Adipocyte (in vitro differentiated cells): Measurements from ENCODE around the gene SLC7A5.
"Not testable (repeated sequence)": the region's sequence is repeated elsewhere in the genome, so short reads cannot be mapped to it uniquely, and the experiment has no call there.

Experiments
- DNase-seq: peaks from one replicate; pipeline ENCODE4 v3.0.0-alpha.2; 2015; ENCODE audit warnings: low read depth
- H3K27me3 ChIP-seq: replicated peaks from 2 replicates; pipeline ENCODE4 v1.7.0; 2013; ENCODE audit warnings: mild to moderate bottlenecking, low read length, moderate library complexity; ENCODE audit not compliant: control insufficient read depth, insufficient read depth
- H3K36me3 ChIP-seq: 2 replicates; pipeline ENCODE4 v1.7.0; 2013; ENCODE audit warnings: low read length, mild to moderate bottlenecking, moderate library complexity; ENCODE audit not compliant: control insufficient read depth, insufficient read depth, severe bottlenecking
- H3K4me1 ChIP-seq: 2 replicates; pipeline ENCODE4 v1.7.0; 2013; ENCODE audit warnings: mild to moderate bottlenecking, low read length, moderate library complexity; ENCODE audit not compliant: control insufficient read depth, insufficient read depth
- H3K4me3 ChIP-seq: 2 replicates; pipeline ENCODE4 v1.7.0; 2013; ENCODE audit warnings: mild to moderate bottlenecking, low read length, moderate library complexity
- H3K9ac ChIP-seq: 2 replicates; pipeline ENCODE4 v1.7.0; 2013; ENCODE audit warnings: mild to moderate bottlenecking, low read length, moderate library complexity
- H3K9me3 ChIP-seq: 2 replicates; pipeline ENCODE4 v1.7.0; 2013; ENCODE audit warnings: mild to moderate bottlenecking, low read length, moderate library complexity; ENCODE audit not compliant: control insufficient read depth

The SLC7A5 gene

GRCh38 chr16:87819282-87819681 is 50.0 kb downstream of the SLC7A5 start:
- Histone ChIP-seq H3K4me3 (no peak overlapping the region), H3K9me3 (peaks cover 31% of the 10 kb centered on the region), H3K36me3 (no peaks in the 10 kb centered on the region), H3K27me3 (peaks cover 17% of the 10 kb centered on the region), H3K4me1 (no peaks in the 10 kb centered on the region), H3K9ac (no peak overlapping the region)
- no peak for DNase-seq

GRCh38 chr16:87818533-87819161 is 50.7 kb downstream of the SLC7A5 start:
- Histone ChIP-seq H3K9me3 (peaks cover 31% of the 10 kb centered on the region), H3K4me1 (no peaks in the 10 kb centered on the region), H3K4me3 (no peak overlapping the region), H3K9ac (no peak overlapping the region), H3K36me3 (no peaks in the 10 kb centered on the region), H3K27me3 (peaks cover 17% of the 10 kb centered on the region)
- DNase-seq, result no peak

GRCh38 chr16:87817910-87818309 is 51.4 kb downstream of the SLC7A5 start:
- Histone ChIP-seq H3K27me3 (peaks cover 17% of the 10 kb centered on the region), H3K4me1 (no peaks in the 10 kb centered on the region), H3K9me3 (peaks cover 31% of the 10 kb centered on the region), H3K36me3 (no peaks in the 10 kb centered on the region), H3K9ac (no peak overlapping the region), H3K4me3 (no peak overlapping the region)
- no peak for DNase-seq

GRCh38 chr16:87817370-87817769 is 51.9 kb downstream of the SLC7A5 start:
- H3K9me3 ChIP-seq, result peaks cover 31% of the 10 kb centered on the region
- not testable (repeated sequence) for DNase-seq, H3K4me3 ChIP-seq, H3K4me1 ChIP-seq, H3K9ac ChIP-seq, H3K36me3 ChIP-seq
- peaks cover 20% of the 10 kb centered on the region for H3K27me3 ChIP-seq

- H3K4me3 ChIP-seq, result no peak overlapping the region
- H3K27me3 ChIP-seq, result peaks cover 22% of the 10 kb centered on the region
- no peaks in the 10 kb centered on the region for H3K4me1 ChIP-seq
- DNase-seq, result no peak
- H3K36me3 ChIP-seq, result no peaks in the 10 kb centered on the region
- peaks cover 31% of the 10 kb centered on the region for H3K9me3 ChIP-seq
- no peak overlapping the region for H3K9ac ChIP-seq
These were observed 52.7 kb downstream of the SLC7A5 start for GRCh38 chr16:87816507-87817100.

- Histone ChIP-seq H3K4me3 (no peak overlapping the region), H3K9ac (no peak overlapping the region), H3K36me3 (no peaks in the 10 kb centered on the region), H3K27me3 (peaks cover 29% of the 10 kb centered on the region), H3K9me3 (peaks cover 31% of the 10 kb centered on the region), H3K4me1 (no peaks in the 10 kb centered on the region)
- DNase-seq, result no peak
These were observed 53.7 kb downstream of the SLC7A5 start for GRCh38 chr16:87815567-87815966.

GRCh38 chr16:87812200-87812656 is 57.1 kb downstream of the SLC7A5 start:
- H3K9me3 ChIP-seq, result peaks cover 11% of the 10 kb centered on the region
- H3K27me3 ChIP-seq, result peaks cover 24% of the 10 kb centered on the region
- peaks cover 3% of the 10 kb centered on the region for H3K4me1 ChIP-seq
- H3K36me3 ChIP-seq, result no peaks in the 10 kb centered on the region
- H3K9ac ChIP-seq, result no peak overlapping the region
- no peak for DNase-seq
- no peak overlapping the region for H3K4me3 ChIP-seq

GRCh38 chr16:87811454-87811853 is 57.9 kb downstream of the SLC7A5 start:
- not testable (repeated sequence) for DNase-seq, H3K36me3 ChIP-seq, H3K9ac ChIP-seq, H3K9me3 ChIP-seq, H3K4me3 ChIP-seq
- Histone ChIP-seq H3K4me1 (peaks cover 10% of the 10 kb centered on the region), H3K27me3 (peaks cover 24% of the 10 kb centered on the region)

- Histone ChIP-seq H3K36me3 (no peaks in the 10 kb centered on the region), H3K4me3 (no peak overlapping the region), H3K4me1 (peaks cover 17% of the 10 kb centered on the region), H3K9ac (no peak overlapping the region), H3K27me3 (peaks cover 24% of the 10 kb centered on the region), H3K9me3 (no peaks in the 10 kb centered on the region)
- DNase-seq, result no peak
These were observed 60.0 kb downstream of the SLC7A5 start for GRCh38 chr16:87809150-87809902.

GRCh38 chr16:87808108-87808507 is 61.2 kb downstream of the SLC7A5 start:
- Histone ChIP-seq H3K9me3 (peaks cover 4% of the 10 kb centered on the region), H3K4me1 (peaks cover 17% of the 10 kb centered on the region), H3K27me3 (peaks cover 21% of the 10 kb centered on the region), H3K36me3 (no peaks in the 10 kb centered on the region), H3K4me3 (no peak overlapping the region), H3K9ac (no peak overlapping the region)
- DNase-seq, result no peak
